Muscle of leg (tissue), 11 donors: ENCODE measurements around the gene TTC21A. TPM values are rescaled to one million over a fixed set of nuclear protein-coding genes. Genes with fewer than 3 reads are reported as not detected.

Source experiments
- DNase-seq: peaks from one replicate; pipeline ENCODE4 v3.0.0; 2013
- H3K27ac ChIP-seq: one replicate; pipeline ENCODE4 v1.5.1; 2013; ENCODE audit warnings: mild to moderate bottlenecking, low read length, control low read depth
- H3K27me3 ChIP-seq: one replicate; pipeline ENCODE4 v1.6.1; 2013; ENCODE audit warnings: low read length; ENCODE audit not compliant: control insufficient read depth, insufficient read depth
- H3K36me3 ChIP-seq: one replicate; pipeline ENCODE4 v1.6.1; 2013; ENCODE audit warnings: low read length; ENCODE audit not compliant: control insufficient read depth, insufficient read depth
- H3K4me1 ChIP-seq: one replicate; pipeline ENCODE4 v1.6.1; 2013; ENCODE audit warnings: low read length; ENCODE audit not compliant: control insufficient read depth, insufficient read depth
- H3K4me3 ChIP-seq: one replicate; pipeline ENCODE4 v1.5.1; 2013; ENCODE audit warnings: low read length, control low read depth
- H3K9me3 ChIP-seq: replicated peaks from 2 replicates; pipeline ENCODE4 v1.6.1; 2013; ENCODE audit warnings: low read depth, low read length; ENCODE audit not compliant: control insufficient read depth
- WGBS: methylation state at CpG from one replicate; pipeline ENCODE4 v1.1.5; 2013; ENCODE audit warnings: missing lambda C conversion rate; ENCODE audit not compliant: insufficient coverage; 5-methylcytosine and 5-hydroxymethylcytosine counted together
- polyA plus RNA-seq, 8 donors: library from polyadenylated mRNA; unstranded; fragments of 120-200 nt; gene quantifications; one replicate each; pipeline versions ENCODE4 v1.2.1 to v1.2.3, GENCODE V29; 2013; ENCODE audit warnings: inconsistent platforms in 1 of 8, low replicate concordance in 1 of 8; ENCODE audit not compliant: insufficient read length in 8 of 8, insufficient read depth in 1 of 8
- total RNA-seq: library from RNA; stranded (reverse); fragments of 120-200 nt; gene quantifications from one replicate; pipeline ENCODE4 v1.2.4, GENCODE V29; 2013

TTC21A gene
- total and polyA plus RNA-seq, 9 donors: 1.6 to 3.9 (median 3.1) TPM

DNA sequence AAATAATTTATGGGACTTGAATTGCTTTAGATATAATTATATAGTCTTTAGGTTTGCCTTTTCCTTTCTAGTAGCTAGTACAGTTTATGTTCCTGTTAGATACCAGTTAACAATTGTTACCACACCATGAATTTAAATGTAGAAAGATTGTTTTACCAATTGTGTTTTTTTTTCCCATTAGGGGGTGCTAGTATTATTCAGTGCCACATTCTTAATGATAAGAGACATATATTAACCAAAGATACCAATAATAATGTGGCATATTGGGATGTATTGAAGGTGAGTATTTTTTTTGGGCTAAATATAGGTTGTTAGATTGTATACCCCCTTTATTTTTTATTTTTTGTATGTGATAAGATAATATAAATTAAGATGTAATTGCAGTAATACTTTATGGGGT, 27.9 kb upstream of the TTC21A start:
- no peaks in the 10 kb centered on the region for H3K4me1 ChIP-seq
- H3K9me3 ChIP-seq: no peaks in the 10 kb centered on the region
- H3K27ac ChIP-seq: no peak overlapping the region
- no peak for DNase-seq
- peaks cover 44% of the 10 kb centered on the region for H3K36me3 ChIP-seq
- H3K27me3 ChIP-seq: no peaks in the 10 kb centered on the region
- H3K4me3 ChIP-seq: no peak overlapping the region

DNA sequence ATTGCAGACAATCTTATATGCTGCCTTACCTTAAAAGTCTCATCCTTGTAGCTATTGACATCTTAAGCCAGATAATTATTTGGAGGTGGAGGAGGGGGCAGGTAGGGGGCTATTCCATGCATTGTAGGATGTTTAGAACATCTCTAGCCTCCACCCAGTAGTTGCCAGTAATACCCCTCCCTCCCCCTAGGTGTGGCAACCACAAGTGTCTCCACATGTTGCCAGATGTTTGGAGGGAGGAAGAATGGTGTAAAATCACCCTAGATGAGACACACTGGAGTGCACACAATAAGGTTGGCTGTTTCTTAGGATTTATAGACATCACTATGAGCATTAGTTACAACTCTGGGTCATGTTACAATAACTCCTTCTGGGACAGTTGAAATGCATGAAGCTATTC, 27.5 kb upstream of the TTC21A start:
- DNase-seq: no peak
- peaks cover 39% of the 10 kb centered on the region for H3K36me3 ChIP-seq
- H3K4me3 ChIP-seq: no peak overlapping the region
- no peaks in the 10 kb centered on the region for H3K9me3 ChIP-seq
- H3K4me1 ChIP-seq: no peaks in the 10 kb centered on the region
- no peak overlapping the region for H3K27ac ChIP-seq
- no peaks in the 10 kb centered on the region for H3K27me3 ChIP-seq

DNA sequence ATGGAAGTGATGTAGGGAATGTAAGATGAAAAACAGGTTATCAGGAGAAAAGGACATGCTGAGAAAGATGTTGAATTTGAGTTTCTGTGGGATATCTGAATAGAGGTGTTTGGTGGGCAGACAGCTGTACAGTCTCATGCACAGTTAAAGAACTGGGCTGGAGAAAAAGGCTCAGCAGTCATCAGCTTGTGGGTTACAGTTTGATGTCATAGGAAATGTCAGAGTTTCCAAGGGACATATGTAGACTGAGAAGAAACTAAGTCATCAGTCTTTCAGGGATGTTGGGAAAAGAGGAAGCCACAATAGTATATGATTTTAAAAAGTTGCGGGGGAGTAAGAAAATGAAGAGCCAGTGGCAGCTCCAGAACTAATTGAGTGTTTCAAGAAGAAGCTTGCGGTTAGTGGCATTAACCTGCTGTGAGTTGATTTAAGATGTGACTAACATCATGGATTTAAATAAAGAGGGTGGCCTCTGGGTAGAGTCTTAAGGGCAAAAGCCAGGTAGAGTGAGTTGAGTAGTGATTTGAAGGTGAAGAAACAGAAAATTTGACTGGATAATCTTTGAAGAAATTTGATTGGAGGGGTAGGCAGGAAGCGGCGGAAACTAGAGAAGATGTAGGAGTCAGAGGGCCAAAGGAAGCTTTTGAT, 24.7 kb upstream of the TTC21A start:
- no peaks in the 10 kb centered on the region for H3K27me3 ChIP-seq
- no peak overlapping the region for H3K27ac ChIP-seq
- peaks cover 37% of the 10 kb centered on the region for H3K36me3 ChIP-seq
- no peak for DNase-seq
- no peak overlapping the region for H3K4me3 ChIP-seq
- no peaks in the 10 kb centered on the region for H3K9me3 ChIP-seq
- 99% methylated on average over 4 of the region's 4 CpGs for WGBS
- H3K4me1 ChIP-seq: no peaks in the 10 kb centered on the region

DNA sequence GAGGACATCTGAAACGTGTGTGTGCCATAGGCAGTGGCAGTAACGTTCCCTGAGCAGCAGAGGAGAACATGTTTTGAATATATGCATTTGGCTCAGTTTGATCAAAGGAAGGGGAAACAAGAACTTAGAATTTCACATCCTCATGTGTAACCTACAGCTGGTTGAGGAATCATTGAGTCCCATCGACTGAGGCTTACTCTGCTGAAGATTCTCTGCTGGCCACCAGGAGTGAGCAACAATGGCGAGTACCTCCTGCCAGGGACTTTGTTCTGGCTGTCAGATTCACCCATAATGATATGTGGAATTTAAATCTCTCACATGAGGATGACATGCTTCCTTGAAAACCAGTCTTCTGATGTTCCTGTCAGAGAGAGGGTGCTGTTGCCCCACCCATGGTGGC, 21.3 kb upstream of the TTC21A start:
- Histone ChIP-seq H3K27me3 (no peaks in the 10 kb centered on the region), H3K4me1 (no peaks in the 10 kb centered on the region), H3K36me3 (peaks cover 42% of the 10 kb centered on the region), H3K9me3 (no peaks in the 10 kb centered on the region), H3K4me3 (no peak overlapping the region), H3K27ac (no peak overlapping the region)
- WGBS: 100% methylated on average over 1 of the region's 4 CpGs
- no peak for DNase-seq

DNA sequence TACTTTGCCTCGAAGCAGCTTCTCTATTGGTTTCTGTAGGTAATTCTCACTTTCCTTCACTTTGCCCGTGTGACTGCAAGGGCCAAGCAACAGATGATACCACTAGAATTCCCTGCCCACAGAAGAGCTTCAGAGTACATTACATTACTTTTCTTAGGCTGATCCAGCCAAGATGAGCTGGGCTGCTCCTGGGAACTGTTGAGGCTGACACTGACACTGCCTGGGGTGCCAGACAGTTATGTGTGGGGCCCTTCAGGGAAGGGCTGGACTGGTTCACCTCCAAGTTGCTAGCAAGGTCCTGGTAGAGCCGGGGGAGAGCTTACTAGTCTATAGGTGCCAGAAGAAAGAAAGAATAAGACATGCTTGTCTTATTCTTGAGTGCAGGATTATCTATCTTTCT, 19.0 kb upstream of the TTC21A start:
- Histone ChIP-seq H3K9me3 (no peaks in the 10 kb centered on the region), H3K36me3 (peaks cover 51% of the 10 kb centered on the region), H3K27ac (no peak overlapping the region), H3K4me1 (no peaks in the 10 kb centered on the region), H3K27me3 (no peaks in the 10 kb centered on the region), H3K4me3 (no peak overlapping the region)
- WGBS: no CpG with 5 or more reads among the region's 3 CpGs
- no peak for DNase-seq

DNA sequence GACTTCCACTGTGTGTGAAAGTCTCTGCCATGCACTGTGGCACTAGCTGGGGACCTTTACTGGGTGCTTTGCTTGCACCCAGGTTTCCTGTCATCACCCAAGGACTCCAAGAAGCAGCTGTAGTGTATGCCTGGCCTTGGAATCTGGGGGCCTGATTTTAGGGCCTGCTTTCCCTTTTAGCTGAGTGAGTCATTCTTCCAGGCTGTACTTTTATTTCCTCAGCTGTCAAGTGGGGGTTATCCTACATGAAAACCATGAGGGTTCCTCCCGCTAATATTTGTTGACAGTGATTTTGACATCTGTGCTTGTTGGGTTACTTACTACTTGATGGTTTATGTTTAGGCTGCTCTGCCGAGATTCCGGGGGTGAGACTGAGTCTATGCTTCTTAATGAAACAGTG, 18.6 kb upstream of the TTC21A start:
- Histone ChIP-seq H3K27ac (no peak overlapping the region), H3K4me3 (no peak overlapping the region), H3K4me1 (no peaks in the 10 kb centered on the region), H3K36me3 (peaks cover 51% of the 10 kb centered on the region), H3K9me3 (no peaks in the 10 kb centered on the region), H3K27me3 (no peaks in the 10 kb centered on the region)
- no peak for DNase-seq
- no CpG with 5 or more reads among the region's 3 CpGs for WGBS

DNA sequence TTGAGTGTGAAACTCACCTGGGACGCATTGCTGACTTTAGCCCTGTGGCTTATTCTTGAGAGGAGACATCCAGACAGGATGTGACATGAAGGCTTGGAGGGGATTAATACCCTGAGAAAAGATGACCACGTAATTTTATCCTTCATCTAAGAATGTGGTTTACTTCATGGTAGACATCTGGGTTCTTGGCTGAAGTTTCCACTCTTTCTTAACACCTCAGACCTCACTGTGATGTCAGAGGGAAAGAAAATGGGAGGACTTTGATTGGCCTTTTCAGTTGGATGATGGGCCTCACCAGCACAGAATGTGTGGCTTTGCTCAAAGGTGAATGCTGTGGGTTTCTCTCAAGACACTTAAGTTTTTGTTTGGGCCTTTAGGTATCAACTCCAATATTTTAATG, 16.6 kb upstream of the TTC21A start:
- H3K4me3 ChIP-seq: no peak overlapping the region
- peaks cover 64% of the 10 kb centered on the region for H3K36me3 ChIP-seq
- H3K27me3 ChIP-seq: no peaks in the 10 kb centered on the region
- no peak for DNase-seq
- no peaks in the 10 kb centered on the region for H3K4me1 ChIP-seq
- no peak overlapping the region for H3K27ac ChIP-seq
- WGBS: no CpG with 5 or more reads among the region's 2 CpGs
- no peaks in the 10 kb centered on the region for H3K9me3 ChIP-seq

DNA sequence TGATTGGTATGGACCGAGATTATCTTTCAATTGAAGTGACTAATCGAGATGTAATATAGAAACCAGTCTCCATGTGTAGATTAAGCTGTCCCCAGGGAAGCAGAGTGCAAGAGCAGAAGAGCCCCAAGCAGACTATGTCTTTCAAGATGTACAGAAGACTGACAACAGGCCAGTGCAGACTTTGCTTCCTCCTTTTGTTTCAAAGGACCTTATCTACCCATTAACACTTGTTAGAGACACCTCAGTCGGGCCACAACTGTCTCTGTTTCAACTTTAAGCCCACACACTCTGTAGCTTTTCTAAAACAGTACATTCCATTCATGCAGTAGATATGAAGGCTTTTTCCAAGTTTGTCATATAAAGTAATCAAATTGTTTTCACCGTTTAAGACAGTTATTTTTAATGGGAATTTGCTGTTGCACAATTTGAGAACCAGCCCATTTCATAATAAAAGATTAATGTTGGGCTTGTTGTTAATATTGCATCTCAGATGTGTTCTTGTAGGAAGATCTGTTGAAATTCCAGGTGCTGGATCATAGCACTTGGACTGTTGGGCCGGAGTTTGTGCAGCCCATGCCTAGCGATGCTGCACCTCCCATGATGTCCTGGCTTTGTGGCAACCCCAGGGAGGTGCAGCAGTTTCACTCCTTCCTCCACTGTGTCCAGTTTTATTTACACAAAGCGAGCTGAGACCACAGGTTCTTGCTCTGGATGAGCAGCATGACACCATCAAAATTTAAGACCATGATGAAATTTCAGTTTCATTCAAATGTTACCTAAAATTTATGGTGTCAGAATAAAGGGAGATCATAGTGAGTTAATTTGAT, 12.4 kb upstream of the TTC21A start:
- WGBS: 86% methylated on average over 4 of the region's 7 CpGs
- no peak for DNase-seq
- H3K27me3 ChIP-seq: no peaks in the 10 kb centered on the region
- peaks cover 76% of the 10 kb centered on the region for H3K36me3 ChIP-seq
- H3K27ac ChIP-seq: no peak overlapping the region
- peaks cover 4% of the 10 kb centered on the region for H3K4me1 ChIP-seq
- H3K9me3 ChIP-seq: no peaks in the 10 kb centered on the region
- H3K4me3 ChIP-seq: no peak overlapping the region

DNA sequence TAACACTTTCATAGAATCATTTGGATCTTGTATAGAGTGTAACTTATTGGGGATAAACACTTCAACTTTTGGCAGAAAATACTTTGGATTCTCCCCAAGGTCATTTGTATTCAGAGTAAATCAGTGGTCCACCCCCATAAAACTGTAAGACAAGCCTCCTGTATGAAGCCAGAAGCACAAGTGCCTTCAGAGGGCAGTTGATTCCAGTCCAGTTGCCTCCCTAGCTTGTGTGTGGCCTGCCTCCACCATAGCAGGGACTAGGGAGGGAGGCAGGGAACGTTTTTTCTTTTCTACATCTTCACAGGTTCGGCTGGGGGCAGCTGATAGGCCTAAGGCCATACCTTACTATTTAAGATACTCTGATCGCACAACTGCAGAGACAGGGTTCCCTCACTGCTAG, 11.7 kb upstream of the TTC21A start:
- H3K4me3 ChIP-seq: no peak overlapping the region
- H3K27me3 ChIP-seq: no peaks in the 10 kb centered on the region
- H3K9me3 ChIP-seq: no peaks in the 10 kb centered on the region
- peaks cover 82% of the 10 kb centered on the region for H3K36me3 ChIP-seq
- DNase-seq: no peak
- no peak overlapping the region for H3K27ac ChIP-seq
- WGBS: 87% methylated on average over 3 of the region's 3 CpGs
- peaks cover 4% of the 10 kb centered on the region for H3K4me1 ChIP-seq

DNA sequence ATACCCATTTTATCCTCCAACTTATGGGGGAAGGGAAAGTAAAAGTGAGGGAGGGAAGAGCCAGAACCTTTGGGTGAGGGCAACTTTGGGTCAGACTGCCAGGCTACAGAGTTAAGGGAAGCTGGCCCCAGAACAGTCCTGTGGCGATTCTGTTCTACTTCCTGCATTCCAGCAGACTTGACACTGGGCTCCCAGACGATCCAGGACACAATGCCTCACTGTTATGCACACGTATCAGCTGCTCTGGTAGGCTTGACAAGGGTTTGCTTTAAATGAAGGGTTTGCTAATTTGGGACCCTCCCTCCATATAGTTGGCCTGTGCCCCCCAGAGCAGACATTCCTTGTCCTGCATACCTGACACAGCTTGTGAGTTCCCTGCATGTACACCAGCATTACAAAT, 10.7 kb upstream of the TTC21A start:
- no peaks in the 10 kb centered on the region for H3K9me3 ChIP-seq
- no peak overlapping the region for H3K4me3 ChIP-seq
- WGBS: no CpG with 5 or more reads among the region's 3 CpGs
- no peak overlapping the region for H3K27ac ChIP-seq
- H3K27me3 ChIP-seq: no peaks in the 10 kb centered on the region
- DNase-seq: no peak
- peaks cover 4% of the 10 kb centered on the region for H3K4me1 ChIP-seq
- peaks cover 80% of the 10 kb centered on the region for H3K36me3 ChIP-seq
